GM19193 (cell line): ENCODE results near the gene LPCAT2.

Experiments used
- POLR2A ChIP-seq: IDR thresholded peaks from 4 replicates; pipeline ENCODE4 v1.6.1; 2011; ENCODE audit not compliant: insufficient read depth, insufficient read length; ENCODE audit errors: extremely low read depth

LPCAT2 gene

GRCh38 chr16:55625843-55626242, 117.0 kb downstream of the LPCAT2 start:
- no peak for TF ChIP-seq POLR2A

- TF ChIP-seq POLR2A: no peak
These were observed 119.6 kb downstream of the LPCAT2 start for GRCh38 chr16:55628306-55628968.

GRCh38 chr16:55630774-55631173, 121.9 kb downstream of the LPCAT2 start:
- TF ChIP-seq POLR2A: no peak

GRCh38 chr16:55632259-55632658, 123.4 kb downstream of the LPCAT2 start:
- TF ChIP-seq POLR2A: no peak

- no peak for TF ChIP-seq POLR2A
These were observed 125.3 kb downstream of the LPCAT2 start for GRCh38 chr16:55634193-55634592.
